HepG2 (cell line): ENCODE measurements around the gene GNA12. TPM values are rescaled to one million over a fixed set of nuclear protein-coding genes. Genes with fewer than 3 reads are reported as not detected.

ENCODE experiments used
- ARNT2 ChIP-seq: sonication (generic); formaldehyde crosslinking; IDR thresholded peaks from 2 replicates; pipeline ENCODE4 v1.8.0; 2022; ENCODE audit warnings: mild to moderate bottlenecking, low read depth, missing genetic modification reagents, moderate library complexity
- DRAP1 ChIP-seq: IDR thresholded peaks from 2 replicates; pipeline ENCODE4 v1.6.1; 2016; ENCODE audit warnings: missing genetic modification reagents, missing compliant biosample characterization
- FOXP1 ChIP-seq, 2 experiments: fragments of 450-650 bp in 1 of 2; IDR thresholded peaks; 2 replicates each; pipeline ENCODE4 v1.6.1; 2017 to 2018; ENCODE audit warnings: antibody characterized with exemption in 1 of 2
- KIAA2018 ChIP-seq: sonication (generic); formaldehyde crosslinking; IDR thresholded peaks from 2 replicates; pipeline ENCODE4 v1.5.0; 2020; ENCODE audit warnings: mild to moderate bottlenecking, missing genetic modification reagents, borderline replicate concordance
- ZNF569 ChIP-seq: sonication (generic); formaldehyde crosslinking; IDR thresholded peaks from 2 replicates; pipeline ENCODE4 v1.5.0; 2020; ENCODE audit warnings: mild to moderate bottlenecking, missing genetic modification reagents, moderate library complexity, borderline replicate concordance
- polyA plus RNA-seq, 8 experiments: library from polyadenylated mRNA; depleted of rRNA in 3 of 8; stranded (reverse) in 7 of 8; unstranded in 1 of 8; fragments of >200 nt; fragmentation: Illumina TruSeq in 4 of 8; extraction: Trizol in 4 of 8; gene quantifications; 2 replicates each; pipeline versions ENCODE4 v1.2.1 to v1.2.3, GENCODE V29; 2011 to 2016; ENCODE audit warnings: low read depth in 4 of 8, missing spikeins in 1 of 8, mixed read lengths in 1 of 8; ENCODE audit not compliant: insufficient read depth in 1 of 8
- total RNA-seq, 5 experiments: library from RNA; depleted of rRNA; stranded (reverse); fragments of >200 nt; fragmentation: Illumina TruSeq; extraction: Trizol; gene quantifications; 2 replicates each; pipeline ENCODE4 v1.2.3, GENCODE V29; 2016; ENCODE audit warnings: low read depth in 1 of 5

The GNA12 gene
- total and polyA plus RNA-seq, 2 of the 13 experiments (the other 11 are each of a cell fraction or from before 2014, with no cell fraction given), result 16.2 to 50.9 TPM

GRCh38 chr7:2751086-2751485 lies 93.0 kb downstream of the GNA12 start (continued):
- TF ChIP-seq ZNF569 (CRISPR knock-in tag) (no peak), DRAP1 (CRISPR knock-in tag) (no peak), KIAA2018 (CRISPR knock-in tag) (no peak), FOXP1 (IDR thresholded peaks at IDR 0.05) (no peak), FOXP1 (CRISPR knock-in tag; IDR thresholded peaks at IDR 0.05) (no peak), ARNT2 (CRISPR knock-in tag) (no peak)
- TF ChIP-seq, all 625 proteins: peak for 0
